A549 (cell line): Measurements from ENCODE around the gene RIMBP2. TPM values are rescaled to one million over a fixed set of nuclear protein-coding genes. Genes with fewer than 3 reads are reported as not detected.

Experiments
- ATAC-seq, 2 experiments: fragments of 200-7000 bp in 1 of 2; fragments of >200 bp in 1 of 2; cut with Nextera tagmentation in 1 of 2; cut with Tn5 transposase in 1 of 2; 3 replicates each; pipeline versions ENCODE4 v1.8.0 to v1.9.1; 2018 to 2020; ENCODE audit warnings: mild to moderate bottlenecking in 1 of 2, moderate library complexity in 1 of 2
- CTCF ChIA-PET: fragments of 300-600 bp; sonication (Branson Sonifier 250); formaldehyde crosslinking; extraction: SDS; loops from one replicate; lab custom pipeline; 2021; ENCODE audit warnings: antibody characterized with exemption, inconsistent platforms; lab: Yijun Ruan, JAX
- POLR2A ChIA-PET: fragments of 350-600 bp; formaldehyde crosslinking; extraction: SDS; loops from one replicate; lab custom pipeline; 2021; ENCODE audit warnings: antibody characterized with exemption, inconsistent platforms; lab: Yijun Ruan, JAX
- DNase-seq, 2 experiments: peaks; one replicate each; pipeline versions ENCODE4 v3.0.0 to v3.0.0-alpha.2; 2011 to 2016; ENCODE audit warnings: low read depth in 1 of 2, low spot score in 1 of 2
- FAIRE-seq: peaks from 2 replicates; lab custom pipeline; 2011; peaks lifted over from hg19 to GRCh38; lab: Jason Lieb, UNC
- H3K27ac ChIP-seq, 2 experiments: fragments of >200 bp; sonication (Bioruptor Twin); formaldehyde crosslinking; 3 replicates each; pipeline ENCODE4 v1.5.1; 2016 to 2017
- H3K4me1 ChIP-seq: fragments of >200 bp; sonication (Bioruptor Twin); formaldehyde crosslinking; 3 replicates; pipeline ENCODE4 v1.6.1; 2016
- H3K4me2 ChIP-seq: fragments of >200 bp; sonication (Bioruptor Twin); formaldehyde crosslinking; 3 replicates; pipeline ENCODE4 v1.6.1; 2016
- H3K4me3 ChIP-seq: fragments of >200 bp; sonication (Bioruptor Twin); formaldehyde crosslinking; 3 replicates; pipeline ENCODE4 v1.5.1; 2016
- H3K9me3 ChIP-seq: fragments of >200 bp; sonication (Bioruptor Twin); formaldehyde crosslinking; 3 replicates; pipeline ENCODE4 v1.6.1; 2016
- BHLHE40 ChIP-seq: IDR thresholded peaks from 2 replicates; pipeline ENCODE4 v1.6.1; 2012; ENCODE audit warnings: low read depth, low read length, inconsistent platforms
- CBX8 ChIP-seq: fragments of 200-600 bp; sonication (generic); IDR thresholded peaks from 2 replicates; pipeline ENCODE4 v1.6.1; 2016
- CHD2 ChIP-seq: fragments of 150-350 bp; IDR thresholded peaks from 2 replicates; pipeline ENCODE4 v1.6.1; 2014; ENCODE audit warnings: low read length; ENCODE audit not compliant: partially characterized antibody
- EHMT2 ChIP-seq: fragments of 200-600 bp; sonication (generic); IDR thresholded peaks from 2 replicates; pipeline ENCODE4 v1.6.1; 2016; ENCODE audit warnings: antibody characterized with exemption, low read depth, mild to moderate bottlenecking, moderate library complexity
- ELK1 ChIP-seq: fragments of 150-350 bp; IDR thresholded peaks from 2 replicates; pipeline ENCODE4 v1.6.1; 2014; ENCODE audit warnings: low read depth, mild to moderate bottlenecking, low read length
- ESRRA ChIP-seq: fragments of 150-350 bp; IDR thresholded peaks from 2 replicates; pipeline ENCODE4 v1.6.1; 2014; ENCODE audit warnings: mild to moderate bottlenecking, low read length, borderline replicate concordance
- GATA3 ChIP-seq: IDR thresholded peaks from 2 replicates; pipeline ENCODE4 v1.6.1; 2012; ENCODE audit warnings: borderline replicate concordance
- HMGXB4 ChIP-seq: fragments of 250-450 bp; sonication (Bioruptor Pico); IDR thresholded peaks from 2 replicates; pipeline ENCODE4 v1.5.0; 2021; ENCODE audit warnings: mild to moderate bottlenecking, moderate library complexity, borderline replicate concordance
- HOXA7 ChIP-seq: fragments of 250-450 bp; sonication (Bioruptor Pico); IDR thresholded peaks from 2 replicates; pipeline ENCODE4 v1.5.0; 2020; ENCODE audit warnings: mild to moderate bottlenecking, moderate library complexity
- JUNB ChIP-seq: fragments of >200 bp; sonication (Bioruptor Twin); formaldehyde crosslinking; IDR thresholded peaks from 2 replicates; pipeline ENCODE4 v1.6.1; 2016
- KDM1A ChIP-seq: fragments of 200-600 bp; sonication (generic); IDR thresholded peaks from 2 replicates; pipeline ENCODE4 v1.6.1; 2016; ENCODE audit warnings: low read depth, mild to moderate bottlenecking
- KDM5A ChIP-seq: fragments of 200-600 bp; sonication (generic); IDR thresholded peaks from 2 replicates; pipeline ENCODE4 v1.6.1; 2016; ENCODE audit warnings: antibody characterized with exemption, mild to moderate bottlenecking
- MYC ChIP-seq: IDR thresholded peaks from 2 replicates; pipeline ENCODE4 v1.6.1; 2012; ENCODE audit warnings: mild to moderate bottlenecking, inconsistent platforms, low read length, improper control_type of control experiment, borderline replicate concordance
- NPAS2 ChIP-seq: fragments of 250-450 bp; sonication (Bioruptor Pico); IDR thresholded peaks from 2 replicates; pipeline ENCODE4 v1.8.0; 2022; ENCODE audit warnings: mild to moderate bottlenecking, moderate library complexity, borderline replicate concordance
- RNF2 ChIP-seq: fragments of 200-600 bp; sonication (generic); IDR thresholded peaks from 2 replicates; pipeline ENCODE4 v1.6.1; 2016; ENCODE audit warnings: low read depth, mild to moderate bottlenecking, antibody characterized with exemption, moderate library complexity, borderline replicate concordance
- SREBF2 ChIP-seq: fragments of 450-650 bp; IDR thresholded peaks from 2 replicates; pipeline ENCODE4 v1.6.1; 2014; ENCODE audit warnings: mild to moderate bottlenecking, moderate library complexity
- TP53 ChIP-seq: fragments of 250-450 bp; sonication (Bioruptor Pico); IDR thresholded peaks from 2 replicates; pipeline ENCODE4 v1.5.0; 2021; ENCODE audit warnings: mild to moderate bottlenecking, moderate library complexity
- ZSCAN20 ChIP-seq: fragments of 250-450 bp; sonication (Bioruptor Pico); IDR thresholded peaks from 2 replicates; pipeline ENCODE4 v1.8.0; 2022; ENCODE audit warnings: mild to moderate bottlenecking, moderate library complexity
- WGBS: methylation state at CpG from one replicate; pipeline ENCODE4 v1.1.6; 2017; ENCODE audit errors: missing lambda C conversion rate; 5-methylcytosine and 5-hydroxymethylcytosine counted together
- polyA plus RNA-seq, 4 experiments: library from polyadenylated mRNA; depleted of rRNA in 3 of 4; stranded (reverse); fragments of >200 nt; fragmentation: RNase III in 1 of 4; extraction: RNeasy Plus Mini Kit Qiagen cat#74134 plus additional on column Dnase treatment in 1 of 4; gene quantifications; 2 replicates in 3 of 4; 3 replicates in 1 of 4; pipeline ENCODE4 v1.2.3, GENCODE V29; 2011 to 2017
- TF ChIP-seq, protein P1 (sequence below): fragments of 250-450 bp; sonication (Bioruptor Pico); IDR thresholded peaks from 2 replicates; pipeline ENCODE4 v1.5.0; 2020; ENCODE audit warnings: low read depth, mild to moderate bottlenecking, moderate library complexity
- TF ChIP-seq, protein P2 (sequence below): IDR thresholded peaks from 2 replicates; pipeline ENCODE4 v1.6.1; 2012
- TF ChIP-seq, protein P3 (sequence below): fragments of 450-650 bp; IDR thresholded peaks from 2 replicates; pipeline ENCODE4 v1.6.1; 2014; ENCODE audit warnings: antibody characterized with exemption
- TF ChIP-seq, protein P4 (sequence below): IDR thresholded peaks from 2 replicates; pipeline ENCODE4 v1.6.1; 2012

RIMBP2 gene
- polyA plus RNA-seq, 2 of the 4 experiments (the other 2 are of a cell fraction), result not detected

- no peak for DNase-seq
- ChIA-PET CTCF (no interaction called here), POLR2A (no interaction called here)
- H3K4me1 ChIP-seq, result no peaks in the 10 kb centered on the region
- TF ChIP-seq BHLHE40, result no peak
- no peak for TF ChIP-seq MYC
- TF ChIP-seq GATA3, result no peak
- TF ChIP-seq KDM5A, result no peak
- TF ChIP-seq CHD2, result no peak
- no peak for TF ChIP-seq RNF2
- TF ChIP-seq, protein P1, sequence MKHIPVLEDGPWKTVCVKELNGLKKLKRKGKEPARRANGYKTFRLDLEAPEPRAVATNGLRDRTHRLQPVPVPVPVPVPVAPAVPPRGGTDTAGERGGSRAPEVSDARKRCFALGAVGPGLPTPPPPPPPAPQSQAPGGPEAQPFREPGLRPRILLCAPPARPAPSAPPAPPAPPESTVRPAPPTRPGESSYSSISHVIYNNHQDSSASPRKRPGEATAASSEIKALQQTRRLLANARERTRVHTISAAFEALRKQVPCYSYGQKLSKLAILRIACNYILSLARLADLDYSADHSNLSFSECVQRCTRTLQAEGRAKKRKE (CRISPR knock-in tag), result no peak
- no peak for TF ChIP-seq HOXA7 (CRISPR knock-in tag)
- TF ChIP-seq, protein P2, sequence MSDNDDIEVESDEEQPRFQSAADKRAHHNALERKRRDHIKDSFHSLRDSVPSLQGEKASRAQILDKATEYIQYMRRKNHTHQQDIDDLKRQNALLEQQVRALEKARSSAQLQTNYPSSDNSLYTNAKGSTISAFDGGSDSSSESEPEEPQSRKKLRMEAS, result no peak
- no peak for TF ChIP-seq NPAS2
- no peak for TF ChIP-seq ESRRA
- no peak overlapping the region for H3K27ac ChIP-seq
- no peak for ATAC-seq
- H3K4me3 ChIP-seq, result no peak overlapping the region
- no peaks in the 10 kb centered on the region for H3K9me3 ChIP-seq
- WGBS, result 6% methylated on average over 5 of the region's 5 CpGs
- FAIRE-seq, result no peak
- H3K4me2 ChIP-seq, result no peak overlapping the region
Measured at GRCh38 chr12:130583317-130583716, 132.8 kb downstream of the RIMBP2 start.

GRCh38 chr12:130582286-130582685 lies 133.8 kb downstream of the RIMBP2 start:
- FAIRE-seq, result no peak
- ChIA-PET CTCF (no interaction called here), POLR2A (no interaction called here)
- Histone ChIP-seq H3K27ac (no peak overlapping the region), H3K4me3 (no peak overlapping the region), H3K4me1 (no peaks in the 10 kb centered on the region), H3K9me3 (no peaks in the 10 kb centered on the region), H3K4me2 (no peak overlapping the region)
- ATAC-seq, result no peak
- DNase-seq, result no peak
- TF ChIP-seq TP53 (no peak), JUNB (no peak), HOXA7 (CRISPR knock-in tag) (no peak), ELK1 (no peak), HMGXB4 (CRISPR knock-in tag) (no peak), NPAS2 (no peak), ZSCAN20 (CRISPR knock-in tag) (no peak), KDM1A (no peak), SREBF2 (no peak), EHMT2 (no peak), BHLHE40 (no peak), CBX8 (no peak)
- TF ChIP-seq, protein P3, sequence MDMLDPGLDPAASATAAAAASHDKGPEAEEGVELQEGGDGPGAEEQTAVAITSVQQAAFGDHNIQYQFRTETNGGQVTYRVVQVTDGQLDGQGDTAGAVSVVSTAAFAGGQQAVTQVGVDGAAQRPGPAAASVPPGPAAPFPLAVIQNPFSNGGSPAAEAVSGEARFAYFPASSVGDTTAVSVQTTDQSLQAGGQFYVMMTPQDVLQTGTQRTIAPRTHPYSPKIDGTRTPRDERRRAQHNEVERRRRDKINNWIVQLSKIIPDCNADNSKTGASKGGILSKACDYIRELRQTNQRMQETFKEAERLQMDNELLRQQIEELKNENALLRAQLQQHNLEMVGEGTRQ, result no peak
- TF ChIP-seq, protein P4, sequence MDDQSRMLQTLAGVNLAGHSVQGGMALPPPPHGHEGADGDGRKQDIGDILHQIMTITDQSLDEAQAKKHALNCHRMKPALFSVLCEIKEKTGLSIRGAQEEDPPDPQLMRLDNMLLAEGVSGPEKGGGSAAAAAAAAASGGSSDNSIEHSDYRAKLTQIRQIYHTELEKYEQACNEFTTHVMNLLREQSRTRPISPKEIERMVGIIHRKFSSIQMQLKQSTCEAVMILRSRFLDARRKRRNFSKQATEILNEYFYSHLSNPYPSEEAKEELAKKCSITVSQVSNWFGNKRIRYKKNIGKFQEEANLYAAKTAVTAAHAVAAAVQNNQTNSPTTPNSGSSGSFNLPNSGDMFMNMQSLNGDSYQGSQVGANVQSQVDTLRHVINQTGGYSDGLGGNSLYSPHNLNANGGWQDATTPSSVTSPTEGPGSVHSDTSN, result no peak
- 6% methylated on average over 4 of the region's 6 CpGs for WGBS
